ENCODE results near the gene TSPYL4. TPM values are rescaled to one million over a fixed set of nuclear protein-coding genes. Genes with fewer than 3 reads are reported as not detected.

TSPYL4 gene
- total RNA-seq, 1 donor from 2014 or later, result 8.5 TPM

DNA sequence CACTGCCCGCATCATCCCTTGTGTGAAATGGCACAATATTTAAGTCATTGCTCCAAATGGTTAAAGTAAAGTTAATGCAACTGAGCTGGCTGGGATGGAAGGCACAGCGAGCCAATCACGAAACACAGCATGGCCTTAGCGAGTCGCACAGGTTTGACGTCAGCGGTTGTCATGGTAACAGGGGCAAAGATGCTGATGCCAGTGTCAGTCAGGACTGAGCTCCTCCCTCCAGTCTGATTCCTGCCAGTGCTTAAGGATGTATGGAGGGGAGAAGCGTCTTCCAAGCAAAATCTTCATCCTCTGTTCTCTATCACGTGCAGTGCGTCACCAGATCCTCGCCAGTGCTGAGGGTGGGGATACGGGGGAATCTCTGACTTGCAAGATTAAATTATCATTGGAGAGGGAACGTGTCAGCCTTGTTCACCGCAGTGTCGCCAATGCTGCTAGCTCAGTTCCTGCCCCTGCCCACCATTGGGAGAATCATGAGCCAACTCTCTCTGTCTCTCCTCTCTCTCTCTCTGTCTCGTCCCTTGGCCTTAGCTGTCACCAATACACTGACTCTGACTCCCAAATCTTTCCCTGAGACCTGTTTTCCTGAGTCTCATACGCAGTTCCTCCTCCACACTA lies 24.5 kb downstream of the TSPYL4 start:
- DNase-seq (ENCODE audit: low spot score), result peak; percentile 92

DNA sequence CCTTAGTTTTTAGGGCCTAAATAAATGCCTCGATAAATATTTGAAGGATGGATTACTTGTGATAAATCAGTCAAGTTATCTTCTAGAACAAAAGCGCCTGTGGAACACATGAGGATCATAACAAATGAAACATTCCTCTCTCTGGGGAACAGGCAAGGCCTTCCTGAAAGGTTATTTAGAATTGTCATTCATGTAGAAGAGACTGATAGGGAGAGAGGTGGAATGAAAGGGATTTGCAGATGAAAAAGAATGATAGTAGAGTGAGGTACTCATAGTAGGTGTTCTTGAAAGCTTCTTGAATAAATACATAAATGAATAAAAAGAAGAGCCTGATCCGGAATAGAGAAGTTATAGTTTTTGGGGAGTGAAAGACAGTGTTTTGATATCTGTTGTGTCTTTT lies 30.5 kb downstream of the TSPYL4 start:
- DNase-seq (ENCODE audit: low spot score), result no peak

DNA sequence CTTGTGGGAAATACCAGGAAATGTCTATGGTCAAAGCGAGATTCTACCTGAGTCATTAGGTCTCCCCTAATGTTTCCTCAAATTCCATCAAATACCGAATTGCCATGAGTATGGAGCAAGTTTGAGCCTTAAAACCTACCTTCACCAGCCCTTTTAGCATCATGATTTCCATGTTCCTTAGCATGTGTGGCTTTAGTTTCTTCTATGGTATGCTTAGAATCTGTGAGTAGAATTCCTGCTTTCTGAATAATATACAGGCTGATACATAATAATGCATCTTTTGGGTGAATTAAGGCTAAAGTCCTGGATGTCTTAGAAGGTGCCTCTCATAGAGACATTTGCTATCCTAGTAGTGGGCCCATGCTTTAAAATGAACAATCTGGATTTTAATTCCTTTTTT lies 32.0 kb downstream of the TSPYL4 start:
- DNase-seq (ENCODE audit: low spot score), result no peak

DNA sequence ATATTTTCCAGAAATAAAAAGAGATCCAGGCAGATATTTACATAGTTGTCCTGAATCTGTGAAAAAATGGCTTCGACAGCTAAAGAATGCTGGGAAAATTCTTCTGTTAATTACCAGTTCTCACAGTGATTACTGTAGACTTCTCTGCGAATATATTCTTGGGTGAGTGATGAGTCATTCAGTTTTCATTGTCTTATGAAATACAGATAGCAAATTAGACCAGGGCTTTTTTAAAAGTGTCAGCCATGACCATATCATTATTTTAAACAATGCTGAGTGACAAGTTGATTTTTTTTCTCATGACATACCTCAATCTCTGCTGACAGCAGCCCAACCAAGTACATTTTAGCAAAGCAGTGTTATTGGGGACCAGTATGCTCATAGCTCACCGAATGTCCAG lies 32.8 kb downstream of the TSPYL4 start:
- DNase-seq (ENCODE audit: low spot score), result no peak

DNA sequence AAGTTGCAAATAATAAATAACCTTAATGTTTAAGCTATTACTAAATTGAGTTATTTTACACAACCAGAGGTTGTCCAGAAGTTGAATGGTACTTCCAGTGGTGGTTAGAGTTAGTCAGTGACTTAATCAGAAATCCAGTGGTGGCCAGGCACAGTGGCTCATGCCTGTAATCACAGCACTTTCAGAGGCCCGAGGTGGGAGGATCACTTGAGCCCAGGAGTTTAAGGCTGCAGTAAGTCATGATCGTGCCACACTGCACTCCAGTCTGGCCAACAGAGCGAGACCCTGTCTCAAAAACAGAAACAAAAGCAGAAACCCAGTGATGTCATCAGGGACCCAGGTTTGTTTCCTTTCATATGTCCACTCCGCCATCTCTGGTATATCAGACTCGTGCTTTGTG lies 35.0 kb downstream of the TSPYL4 start:
- no peak for DNase-seq (ENCODE audit: low spot score)

DNA sequence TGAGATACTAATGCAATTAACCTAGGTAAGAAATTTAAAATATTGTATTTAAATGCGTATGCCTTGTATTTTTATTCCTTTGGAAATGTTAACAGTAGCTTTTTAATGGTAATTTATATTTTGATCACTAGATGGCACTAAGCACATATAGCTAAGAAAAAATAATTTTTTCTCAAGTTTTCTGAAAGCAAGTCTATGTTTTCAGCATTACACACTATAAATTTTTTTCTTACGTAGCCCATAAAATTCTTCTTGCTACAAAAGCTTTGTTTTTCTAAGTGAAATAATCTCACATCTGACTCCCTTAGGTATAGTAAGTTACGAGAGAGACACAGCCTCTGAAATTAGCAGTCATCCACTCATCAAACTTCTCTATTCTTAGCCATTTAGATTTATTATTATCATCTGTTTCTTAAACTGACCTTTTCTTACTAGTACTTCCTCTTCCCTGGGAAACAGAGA lies 35.7 kb downstream of the TSPYL4 start:
- no peak for DNase-seq (ENCODE audit: low spot score)

DNA sequence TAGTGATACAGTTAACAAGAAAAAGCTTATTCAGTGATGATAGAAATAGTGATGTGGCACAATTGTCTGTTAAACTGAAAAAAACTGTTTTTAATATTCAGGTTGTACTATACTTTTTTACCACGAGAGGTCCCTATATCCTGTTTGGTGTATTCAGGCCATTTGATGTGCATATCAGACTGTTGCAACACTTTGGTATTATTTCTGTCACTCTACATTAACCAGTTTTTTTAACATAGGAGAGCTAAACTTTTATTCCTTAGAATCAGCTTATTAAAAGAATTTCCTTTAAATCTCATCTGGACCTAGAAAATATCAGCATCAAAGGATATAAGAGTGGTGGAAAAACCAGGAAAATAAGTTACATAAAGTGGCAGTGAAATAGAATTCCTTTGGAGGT lies 36.8 kb downstream of the TSPYL4 start:
- no peak for DNase-seq (ENCODE audit: low spot score)

DNA sequence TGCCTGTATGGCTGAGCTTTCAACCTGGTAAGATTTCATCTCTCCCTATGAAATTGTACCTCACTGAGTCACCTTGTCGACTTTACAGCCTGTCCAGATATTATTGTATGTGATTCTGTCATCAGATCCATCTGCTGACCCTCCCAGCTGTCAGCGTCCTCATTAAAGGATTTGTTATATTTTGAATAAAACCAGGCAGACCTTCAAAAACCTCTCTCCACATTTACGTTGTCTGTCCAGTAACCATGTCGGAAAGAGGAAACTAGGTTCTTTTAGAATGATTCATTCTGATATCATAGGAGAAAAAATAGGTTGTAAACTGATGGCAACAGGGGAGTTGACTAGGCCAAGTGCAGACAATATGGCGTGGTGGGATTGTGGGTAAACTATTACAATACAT lies 38.5 kb downstream of the TSPYL4 start:
- no peak for DNase-seq (ENCODE audit: low spot score)

DNA sequence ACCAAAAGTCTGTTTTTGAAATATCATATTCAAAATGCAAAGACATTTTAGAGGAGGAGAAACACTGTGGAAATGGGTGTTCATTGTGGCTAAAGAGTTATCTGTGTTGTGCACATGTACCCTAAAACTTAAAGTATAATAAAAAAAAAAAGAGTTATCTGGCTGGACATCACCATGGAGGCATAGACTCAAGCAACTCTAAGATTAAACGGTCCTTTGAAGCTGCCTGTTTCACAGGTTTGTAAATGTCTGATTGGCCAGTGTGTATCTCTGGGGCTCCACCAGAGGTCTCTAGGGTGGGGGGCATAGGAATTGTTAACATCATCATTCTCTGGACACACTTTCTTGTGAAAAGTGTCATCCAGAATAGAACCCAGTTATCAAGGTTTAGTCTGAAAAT lies 39.2 kb downstream of the TSPYL4 start:
- DNase-seq (ENCODE audit: low spot score), result no peak

DNA sequence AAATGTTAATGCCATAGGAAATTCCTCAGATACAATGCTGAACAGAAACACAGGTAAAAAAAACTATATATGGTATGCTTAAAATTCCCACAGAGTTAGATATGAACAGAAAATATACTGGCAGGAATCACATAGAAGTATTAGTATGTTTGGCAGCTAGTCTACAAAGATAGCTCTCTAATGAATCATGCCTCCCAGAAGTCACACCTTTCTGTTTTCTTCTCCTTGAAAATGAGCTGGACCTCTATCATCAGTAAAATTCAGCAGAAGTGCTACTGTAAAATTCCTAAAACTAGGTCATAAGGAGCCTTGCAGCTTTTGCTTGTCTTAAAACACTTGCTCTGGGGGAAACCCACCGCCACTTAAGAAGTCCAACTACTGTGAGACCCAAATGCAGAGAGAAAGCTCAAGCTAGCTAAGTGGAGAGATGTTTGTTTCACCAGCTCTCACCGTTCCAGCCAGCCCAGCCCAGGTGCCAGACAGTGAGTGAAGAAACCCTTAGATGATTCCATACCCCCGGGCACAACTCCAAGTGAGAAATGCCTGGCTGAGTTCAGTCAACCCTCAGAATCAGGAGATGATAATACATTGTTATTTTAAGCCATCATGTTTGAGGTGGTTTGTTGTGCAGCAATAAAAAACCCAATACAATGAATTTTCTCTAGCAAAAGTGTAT lies 43.0 kb downstream of the TSPYL4 start:
- no peak for DNase-seq (ENCODE audit: low spot score)

DNA sequence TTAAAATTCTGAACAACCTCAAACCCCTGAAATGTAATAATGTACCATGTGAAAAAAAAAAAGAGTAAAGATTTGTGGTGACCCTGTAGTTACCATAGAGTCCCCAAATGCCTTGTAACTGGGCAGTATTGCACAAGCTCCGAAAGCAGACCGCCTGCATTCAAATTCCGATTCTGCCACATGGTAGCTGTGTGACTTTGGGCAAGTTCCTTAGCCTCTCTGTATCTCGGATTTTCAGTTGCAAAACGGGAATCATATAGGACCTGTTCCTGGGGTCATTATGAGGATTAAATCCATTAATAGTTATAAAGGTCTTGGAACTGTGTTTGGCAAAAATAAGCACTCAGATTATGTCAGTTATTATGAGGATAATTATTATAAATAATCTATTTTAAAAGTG lies 43.6 kb downstream of the TSPYL4 start:
- no peak for DNase-seq (ENCODE audit: low spot score)

DNA sequence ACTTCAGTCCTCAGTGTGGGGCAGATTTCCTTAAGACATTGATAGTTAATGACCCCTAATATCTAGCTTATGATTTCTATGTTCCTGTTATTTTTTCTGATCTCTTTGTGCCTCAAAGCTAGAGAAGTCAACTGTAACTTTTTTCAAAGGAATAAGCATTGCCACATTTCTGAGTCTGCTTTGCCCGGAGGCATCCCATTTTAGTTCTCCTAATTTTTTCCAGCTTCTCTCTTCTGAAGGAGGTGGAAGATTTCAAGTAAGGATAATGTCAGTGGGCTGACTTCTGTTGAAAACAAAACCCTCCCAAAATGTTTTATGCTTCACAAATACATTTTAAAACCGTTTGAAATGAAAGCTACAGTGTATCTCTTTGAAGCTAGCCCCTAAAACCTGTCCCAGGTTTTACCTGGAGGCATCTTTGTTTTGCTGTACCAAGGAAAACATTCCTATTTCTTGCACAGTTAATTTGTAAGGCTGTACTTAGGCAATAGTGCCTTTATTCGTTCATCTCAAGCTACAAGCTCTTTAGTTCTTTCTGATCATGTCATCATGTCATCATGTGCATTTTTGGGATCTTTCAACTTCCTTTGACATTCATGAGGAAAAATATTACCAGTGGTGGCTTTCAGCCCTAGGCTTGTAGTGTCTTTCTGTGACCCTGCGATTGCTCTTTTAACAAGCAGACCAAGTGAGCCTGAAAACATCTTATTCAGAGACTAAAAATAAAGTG lies 45.7 kb downstream of the TSPYL4 start:
- DNase-seq (ENCODE audit: low spot score), result no peak

DNA sequence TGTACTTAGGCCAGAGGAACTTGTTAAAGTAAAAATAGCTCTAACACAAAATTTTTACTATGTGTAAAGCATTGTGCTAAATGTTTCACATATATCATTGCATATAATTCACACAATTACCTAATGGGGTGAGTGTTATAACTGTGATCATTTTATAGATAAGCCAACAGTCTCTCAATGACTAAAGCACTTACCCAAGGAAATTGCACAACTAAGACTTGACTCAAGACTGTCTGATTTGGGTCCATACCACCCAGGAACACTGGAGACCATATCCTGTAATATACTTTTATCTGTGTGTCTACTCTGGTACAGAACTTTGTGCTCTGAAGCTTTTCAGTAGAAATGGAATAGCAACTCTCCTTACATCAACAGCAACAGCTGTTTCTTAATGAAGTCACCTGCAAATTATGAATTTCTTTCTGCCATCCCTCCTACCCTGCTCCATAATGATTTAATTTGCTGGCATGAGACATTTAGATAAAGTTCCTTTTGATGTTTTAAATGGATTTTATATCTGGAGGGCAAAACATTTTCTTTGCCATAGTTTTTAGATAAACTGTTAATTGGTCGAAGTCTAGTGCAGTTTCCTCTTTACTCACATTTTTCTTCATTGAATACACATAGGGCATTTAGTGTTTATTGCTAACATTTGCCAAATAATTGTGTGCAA lies 47.5 kb downstream of the TSPYL4 start:
- no peak for DNase-seq (ENCODE audit: low spot score)

DNA sequence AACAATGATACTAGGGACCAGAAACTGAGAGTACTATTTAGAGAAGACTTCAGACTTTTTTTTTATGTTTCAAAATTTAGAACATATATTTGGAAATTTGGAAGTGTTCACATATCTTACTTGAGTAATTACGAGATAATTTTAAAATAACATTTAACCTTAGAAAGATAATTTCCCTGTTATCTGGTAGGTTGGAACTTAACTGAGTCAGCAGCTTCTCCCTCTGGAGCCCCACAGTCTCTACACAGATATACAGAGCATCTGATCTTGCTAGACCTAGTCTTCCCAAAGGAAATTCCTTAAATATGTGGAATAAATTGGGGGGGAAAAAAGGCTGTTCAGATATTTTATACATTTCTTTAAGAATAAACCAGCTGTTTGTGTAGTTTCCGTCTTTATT lies 48.6 kb downstream of the TSPYL4 start:
- DNase-seq (ENCODE audit: low spot score), result no peak

DNA sequence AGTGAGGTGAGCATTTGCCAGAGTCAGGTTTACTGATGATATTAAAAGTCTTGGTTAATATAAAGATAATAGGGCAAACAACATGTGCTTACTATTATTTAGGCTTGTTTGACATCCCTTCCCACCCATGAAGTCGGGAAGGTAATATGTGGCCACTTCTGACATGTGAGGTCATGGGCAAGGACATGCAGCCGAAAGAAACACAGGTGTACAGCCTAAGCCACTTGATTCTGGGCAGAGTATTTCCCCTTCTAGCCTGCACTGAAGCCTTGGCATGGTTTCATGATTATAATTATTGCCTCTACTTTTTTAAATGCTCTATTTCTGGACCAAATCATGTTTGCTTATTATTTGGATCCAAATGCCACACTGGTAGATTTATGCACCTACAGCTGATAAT lies 52.3 kb downstream of the TSPYL4 start:
- no peak for DNase-seq (ENCODE audit: low spot score)

DNA sequence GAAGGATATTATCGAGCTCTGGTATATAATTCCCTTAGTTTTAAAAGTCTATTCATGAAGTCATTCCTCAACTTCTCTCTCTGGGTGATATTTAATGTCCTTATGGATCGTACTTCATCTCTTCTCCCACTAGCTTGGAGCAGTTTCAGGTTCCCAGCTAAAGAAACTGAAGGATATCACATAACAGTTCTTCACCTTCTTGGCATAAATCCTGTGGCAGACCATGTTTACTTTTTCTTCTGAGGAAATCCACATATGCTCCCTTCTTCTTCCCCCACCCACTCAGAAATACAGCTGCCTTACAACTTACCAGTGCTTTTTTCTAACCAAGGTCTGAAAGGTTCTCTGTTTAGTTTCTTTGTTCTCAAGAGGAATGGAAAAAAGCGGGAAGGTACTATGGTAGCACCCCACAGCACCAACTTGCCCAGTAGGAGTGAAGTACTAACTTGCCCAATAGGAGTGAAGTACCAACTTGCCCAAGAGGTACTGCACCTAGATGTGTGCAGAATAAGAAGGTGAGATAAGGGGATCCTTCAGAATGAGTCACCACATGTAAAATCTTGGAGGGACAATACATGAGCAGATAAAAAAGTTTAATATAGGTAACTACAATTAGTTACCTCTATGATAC lies 53.1 kb downstream of the TSPYL4 start:
- DNase-seq (ENCODE audit: low spot score), result no peak

Other genes with a start within 250 kb of the TSPYL4 start
- 0.80 TPM for gene FRK, start 193.2 kb downstream of the TSPYL4 start, total RNA-seq
- gene NT5DC1, start 153.2 kb downstream of the TSPYL4 start, total RNA-seq, result 38.4 TPM
- 0.29 TPM for gene COL10A1, start 127.9 kb downstream of the TSPYL4 start, total RNA-seq
- gene TSPYL1, start 25.9 kb upstream of the TSPYL4 start, total RNA-seq, result 78.2 TPM
- gene DSE, start 116.9 kb upstream of the TSPYL4 start, total RNA-seq, result 116 TPM
- 0.77 TPM for gene CALHM6, start 207.3 kb upstream of the TSPYL4 start, total RNA-seq

All from mesenteric fat pad (tissue), 1 donor.